HK-2 (cell line): ENCODE measurements around the gene ADGRG6.

Source experiments
- DNase-seq: peaks from one replicate; pipeline ENCODE4 v3.0.0-alpha.2; 2018; ENCODE audit not compliant: unreplicated experiment

ADGRG6 gene

DNA sequence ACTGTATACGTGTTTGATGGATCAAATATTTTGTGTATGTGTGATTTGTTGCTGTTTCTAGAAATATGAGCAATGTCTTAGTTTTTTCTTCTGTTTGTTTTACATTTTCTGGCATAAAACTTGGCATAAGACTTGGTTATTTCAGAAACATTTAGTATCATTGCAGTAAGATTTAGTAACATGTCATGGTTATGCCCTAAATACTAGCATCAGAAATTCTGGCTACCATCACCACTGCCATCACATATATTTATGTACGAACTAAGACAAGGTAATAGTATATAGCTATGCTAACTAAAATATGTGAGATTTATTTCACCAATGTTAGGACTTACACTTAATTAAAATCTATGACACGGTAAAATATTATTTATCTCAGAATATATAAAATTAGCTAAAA is 10.3 kb upstream of the ADGRG6 start:
- no peak for DNase-seq

DNA sequence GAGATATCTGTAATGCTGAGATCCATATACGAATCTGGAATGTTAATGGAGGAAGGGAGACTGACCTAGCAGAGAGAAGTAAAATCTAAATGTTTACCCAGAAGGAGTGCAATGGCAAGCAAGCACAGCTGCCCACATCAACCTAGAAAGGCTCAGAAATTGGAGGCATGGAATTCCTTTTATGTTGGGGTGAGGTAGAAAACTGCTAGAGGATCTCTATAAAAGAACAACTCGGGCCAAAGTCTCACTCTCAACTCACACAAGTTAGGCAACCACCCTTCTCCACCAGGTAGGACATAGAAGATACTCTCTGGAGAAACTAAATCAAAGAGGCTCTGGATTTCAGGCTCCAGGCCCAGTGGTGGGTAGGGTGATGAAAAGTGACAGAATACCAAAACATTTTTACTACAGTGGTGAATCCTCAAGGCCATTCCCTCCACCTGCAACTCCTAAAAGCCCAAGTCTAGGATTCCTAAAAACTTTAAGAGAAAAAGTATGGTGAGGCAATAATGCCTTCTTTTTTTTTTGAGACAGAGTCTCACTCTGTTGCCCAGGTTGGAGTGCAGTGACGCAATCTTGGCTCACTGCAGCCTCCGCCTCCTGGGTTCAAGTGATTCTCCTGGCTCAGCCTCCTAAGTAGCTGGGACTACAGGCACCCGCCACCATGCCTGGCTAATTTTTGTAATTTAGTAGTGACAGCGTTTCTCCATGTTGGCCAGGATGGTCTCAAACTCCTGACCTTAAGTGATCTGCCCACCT is 9.5 kb upstream of the ADGRG6 start:
- DNase-seq = no peak

GRCh38 chr6:142293121-142293520 is 8.7 kb upstream of the ADGRG6 start:
- no peak for DNase-seq

DNA sequence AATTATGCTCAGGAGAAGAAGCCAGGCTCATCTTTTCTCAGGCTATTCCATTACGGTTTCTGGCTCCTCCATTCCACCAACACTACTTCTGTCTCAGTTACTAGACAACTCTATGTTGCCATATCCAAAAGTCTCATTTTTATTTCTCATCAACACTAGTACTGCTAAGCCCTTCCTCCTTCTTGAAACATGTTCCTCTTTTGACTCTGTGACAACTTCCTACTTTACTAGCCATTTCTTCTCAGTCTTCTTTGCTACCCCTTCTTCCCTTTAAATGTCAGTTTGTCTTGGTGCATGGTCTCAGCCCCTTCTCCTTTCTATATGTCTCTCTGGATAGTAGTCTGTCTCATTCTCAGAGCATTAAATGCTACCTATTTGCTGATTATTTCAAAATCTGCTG is 7.1 kb upstream of the ADGRG6 start:
- no peak for DNase-seq

DNA sequence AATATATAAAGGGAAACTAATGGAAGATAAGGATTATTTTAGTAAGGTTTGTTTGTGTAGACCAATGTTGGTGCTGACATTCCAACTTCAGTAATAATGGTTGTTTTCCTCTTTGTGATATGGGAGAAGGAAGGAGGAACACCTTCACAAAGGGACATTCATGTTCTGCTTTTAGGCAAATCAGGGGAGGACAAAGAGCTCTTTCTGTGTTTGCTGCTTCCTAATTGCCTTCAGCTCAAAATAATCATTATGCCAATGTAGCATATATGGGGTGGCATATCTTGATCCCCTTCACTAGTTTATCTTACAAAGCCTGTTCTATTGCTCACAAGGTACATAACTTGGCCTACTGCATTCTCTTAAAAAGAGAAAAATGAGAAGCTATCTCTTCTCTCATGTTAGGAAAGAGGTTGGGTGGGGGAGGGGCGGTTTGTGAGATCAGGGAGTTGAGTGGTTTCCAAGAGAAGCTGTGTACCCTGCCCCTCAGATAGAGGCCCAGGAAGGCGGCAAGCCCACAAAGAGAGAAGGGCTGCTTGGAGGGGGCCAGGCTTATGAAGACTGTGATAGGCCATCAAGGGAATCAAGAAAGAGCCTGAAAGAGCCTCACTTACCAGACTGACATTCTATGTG is 4.7 kb upstream of the ADGRG6 start:
- DNase-seq = no peak

GRCh38 chr6:142297605-142297995 is 4.2 kb upstream of the ADGRG6 start:
- no peak for DNase-seq

DNA sequence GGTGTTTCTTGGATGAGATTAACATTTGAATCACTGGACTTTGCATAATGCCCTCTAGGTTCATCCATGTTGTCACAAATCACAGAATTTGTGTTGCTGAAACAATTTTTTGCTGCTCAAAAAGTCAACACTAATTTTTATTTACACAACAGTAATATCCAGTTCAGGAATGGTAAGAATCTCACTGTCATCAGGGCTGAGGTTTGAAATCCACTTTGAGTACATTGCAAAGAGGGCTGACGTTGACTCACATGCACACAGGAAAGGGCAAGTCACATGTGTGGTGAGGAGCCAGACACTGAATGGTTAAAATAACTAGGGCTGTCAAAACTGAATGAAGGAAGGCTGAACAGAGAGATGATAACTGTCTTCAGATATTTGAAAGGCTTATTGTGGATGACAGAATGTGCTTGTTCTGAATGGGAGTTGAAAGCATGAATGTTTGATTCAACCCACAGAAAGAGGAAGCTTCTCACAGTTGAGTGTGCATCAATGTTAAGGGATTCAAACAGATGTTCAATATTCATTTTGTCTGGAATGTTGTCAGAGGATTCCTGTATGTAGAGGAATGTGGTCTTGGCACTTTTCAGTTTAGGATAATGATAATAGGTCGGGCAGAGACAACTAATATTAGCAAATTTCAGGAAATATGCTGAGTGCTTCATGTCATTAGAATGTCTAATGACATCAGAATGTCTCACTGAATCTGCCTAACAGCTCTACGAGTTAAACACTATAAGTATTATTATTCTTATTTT is 3.6 kb upstream of the ADGRG6 start:
- DNase-seq = peak; percentile 32

- DNase-seq = no peak
Observed at GRCh38 chr6:142300302-142300701, 1.5 kb upstream of the ADGRG6 start.

DNA sequence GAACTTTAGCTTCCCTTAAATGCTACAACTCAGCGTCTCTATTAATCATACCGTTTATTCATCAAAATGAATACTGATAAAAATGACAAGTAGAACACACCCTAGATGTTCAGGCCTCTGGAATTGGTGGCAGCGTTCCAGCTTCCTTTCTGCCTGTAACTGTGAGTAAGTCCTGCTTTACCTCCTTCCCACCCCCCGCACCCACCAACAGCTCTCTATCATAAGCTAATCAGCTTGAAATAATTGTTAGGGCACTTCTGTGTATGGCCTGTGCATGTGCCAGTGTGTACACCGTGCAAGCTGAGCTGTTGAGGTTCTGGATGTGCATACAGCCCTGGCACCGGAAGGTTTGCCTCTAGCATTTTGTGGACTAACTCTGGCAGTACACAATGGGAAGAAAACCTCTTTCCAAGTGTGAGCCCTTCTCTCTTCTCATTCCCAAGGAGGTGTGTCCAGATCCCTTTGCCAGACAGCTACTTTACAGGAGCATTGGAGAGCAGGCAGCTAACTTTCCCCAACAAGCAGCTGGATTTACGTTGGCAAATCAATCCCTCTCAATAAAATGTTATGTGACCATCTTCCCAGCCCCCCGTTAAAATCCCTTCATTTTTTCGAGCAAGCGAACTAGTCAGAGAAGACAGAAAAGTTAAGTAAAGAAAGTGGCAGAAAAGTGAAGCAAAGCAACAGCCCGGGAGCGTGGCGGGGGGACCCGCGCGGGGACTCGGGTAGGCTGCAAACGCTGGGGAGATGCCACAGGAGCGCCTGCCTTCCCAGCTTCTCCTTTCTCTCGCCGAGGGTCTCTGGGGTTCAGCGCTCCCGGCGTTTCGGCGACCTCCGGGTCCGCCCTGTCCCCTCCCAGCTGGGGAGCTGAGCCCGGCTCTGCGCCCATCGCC is 803 bp upstream of the ADGRG6 start:
- peak; percentile 50 for DNase-seq

DNA sequence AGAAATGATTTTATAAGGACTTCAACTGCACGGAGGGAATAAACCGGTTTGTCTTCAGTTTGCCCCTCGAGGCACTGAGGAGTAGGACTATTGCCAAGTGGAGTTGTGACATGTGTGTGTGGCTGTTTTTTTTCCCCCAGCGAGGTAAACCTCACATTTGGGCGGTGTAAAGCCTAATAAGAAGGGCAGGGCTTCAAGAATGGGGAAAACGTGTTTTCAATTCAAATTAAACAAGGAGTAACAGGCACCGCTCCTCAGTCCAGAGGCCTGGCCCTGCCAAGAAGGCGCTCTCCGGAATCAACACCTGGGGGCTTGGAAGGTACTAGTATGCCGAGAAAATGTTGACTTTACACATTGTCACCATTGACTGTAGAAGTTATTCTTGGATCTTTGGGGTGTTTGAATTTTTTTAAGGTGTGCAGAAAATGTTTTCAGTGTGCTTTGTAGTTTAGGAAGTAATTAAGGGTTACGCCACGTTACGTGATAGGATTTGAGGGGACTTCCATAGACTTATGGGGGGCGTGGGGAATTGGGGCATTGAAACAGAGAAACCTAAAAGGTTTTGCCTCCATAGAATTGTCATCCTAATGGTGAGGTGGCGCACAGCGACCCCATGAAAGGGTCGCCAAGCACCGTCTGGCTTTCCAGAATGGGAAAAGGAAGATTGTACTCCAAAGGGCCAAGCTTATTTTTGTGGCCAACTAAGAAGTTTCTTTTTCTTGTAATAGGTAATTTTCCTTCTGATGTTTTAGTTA is 791 bp downstream of the ADGRG6 start:
- peak; percentile 36 for DNase-seq

DNA sequence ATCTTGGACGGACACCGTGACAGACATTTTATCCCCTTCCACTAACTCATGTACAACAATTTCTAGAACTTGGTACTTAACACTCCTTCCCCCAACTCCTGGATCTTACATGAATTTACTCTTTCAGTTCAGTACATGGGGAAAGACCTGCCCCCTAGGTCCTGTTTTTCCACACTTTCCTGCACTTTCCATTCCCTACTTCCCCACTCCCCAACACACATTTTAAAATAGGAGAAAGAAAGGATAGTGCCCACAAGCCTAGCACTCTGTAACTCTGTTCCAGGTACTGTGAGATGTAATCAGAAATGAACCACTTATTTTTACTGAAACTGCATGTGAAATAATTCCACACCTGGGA is 1.3 kb downstream of the ADGRG6 start:
- no peak for DNase-seq

DNA sequence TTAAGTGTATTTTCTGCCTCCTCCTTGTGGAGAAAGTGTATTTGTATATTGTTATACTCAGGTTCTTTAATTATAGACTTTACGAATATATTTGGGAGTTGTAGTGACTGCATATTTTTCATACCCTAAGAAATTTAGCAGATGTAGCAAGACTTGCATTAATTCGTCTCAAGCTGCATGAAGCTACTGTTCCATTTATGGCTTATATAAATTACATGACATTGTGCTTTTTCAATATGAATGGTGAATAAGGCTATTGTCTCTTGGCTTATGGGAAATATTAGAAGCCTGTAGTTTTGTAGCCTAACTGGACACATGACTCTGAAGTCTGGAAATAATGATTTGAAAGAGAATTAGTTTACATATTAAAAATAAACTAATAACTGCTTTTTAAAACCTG is 2.4 kb downstream of the ADGRG6 start:
- DNase-seq = no peak

DNA sequence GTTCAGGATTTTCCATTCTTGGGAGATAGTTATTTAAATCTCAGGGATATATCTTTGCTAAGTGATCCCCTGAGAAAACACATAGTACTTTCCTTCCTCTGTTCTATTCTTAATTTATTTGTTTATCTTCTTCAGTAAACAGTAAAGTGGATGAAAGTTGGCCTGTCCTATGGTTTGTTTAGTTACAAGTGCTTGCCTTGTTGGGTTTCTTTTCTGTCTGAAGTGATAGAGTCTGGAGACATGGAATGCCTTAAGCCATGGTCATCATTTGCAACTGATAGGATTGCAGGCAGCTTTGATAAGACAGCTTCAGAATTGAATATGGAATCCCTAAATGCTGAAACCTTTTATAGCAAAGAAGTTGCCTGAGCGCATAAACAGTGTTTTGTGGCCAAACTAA is 4.9 kb downstream of the ADGRG6 start:
- DNase-seq = no peak

DNA sequence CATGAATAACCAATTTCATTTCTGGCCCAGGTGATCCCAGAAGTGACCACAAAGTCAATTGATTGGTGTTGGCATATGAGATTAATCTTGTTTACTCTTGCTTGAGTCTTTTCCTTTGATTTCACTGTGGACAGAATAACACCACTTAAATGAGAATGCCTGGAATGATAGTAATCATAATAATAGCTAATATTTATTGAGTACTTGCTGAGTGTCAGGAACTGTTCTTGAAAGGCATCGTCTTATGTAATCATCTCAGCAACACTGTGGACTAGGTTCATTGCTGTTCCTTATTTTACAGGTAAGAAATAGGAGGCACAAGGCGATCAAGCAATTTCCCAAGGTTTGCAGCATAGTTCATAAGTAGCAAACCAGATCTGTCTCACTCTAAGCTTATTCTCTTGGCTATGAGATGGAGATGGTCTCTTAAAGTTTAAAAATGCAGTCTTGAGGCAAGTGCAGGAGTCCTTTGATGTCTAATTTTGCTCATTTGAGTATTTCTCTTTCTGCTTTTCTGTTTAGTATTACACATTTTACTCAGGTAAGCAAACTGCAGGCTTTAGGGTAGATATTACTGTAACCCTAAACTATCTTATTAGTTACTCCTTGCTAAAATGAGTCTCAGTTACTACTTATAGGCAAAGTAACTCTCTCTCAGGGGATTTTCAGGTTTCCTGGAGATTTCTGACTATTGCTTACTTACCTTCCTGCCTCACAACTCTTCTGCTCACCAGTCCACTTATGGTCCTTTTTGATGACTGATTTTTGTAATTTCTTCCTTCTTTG is 6.3 kb downstream of the ADGRG6 start:
- DNase-seq = no peak

- DNase-seq = no peak
Observed at GRCh38 chr6:142309426-142309825, 7.6 kb downstream of the ADGRG6 start.

DNA sequence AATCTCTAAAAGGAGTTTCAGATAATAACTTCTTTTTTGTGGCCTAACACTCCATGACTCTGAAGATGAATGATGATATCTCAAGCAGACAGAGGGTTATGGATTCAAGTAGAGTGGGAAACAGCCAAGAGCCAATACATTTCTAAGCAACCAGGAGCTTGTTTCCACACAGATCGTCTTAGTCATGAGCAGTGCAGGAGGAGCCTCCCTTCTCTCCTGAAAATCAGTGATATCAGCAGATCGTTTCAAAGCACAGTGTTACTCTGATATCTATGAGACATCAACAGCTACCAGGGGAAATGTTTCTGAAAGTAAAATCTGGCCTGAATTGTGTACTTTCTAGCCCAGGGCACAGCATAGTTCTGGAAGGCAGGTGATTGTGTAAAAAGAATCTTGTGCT is 11.5 kb downstream of the ADGRG6 start:
- no peak for DNase-seq

DNA sequence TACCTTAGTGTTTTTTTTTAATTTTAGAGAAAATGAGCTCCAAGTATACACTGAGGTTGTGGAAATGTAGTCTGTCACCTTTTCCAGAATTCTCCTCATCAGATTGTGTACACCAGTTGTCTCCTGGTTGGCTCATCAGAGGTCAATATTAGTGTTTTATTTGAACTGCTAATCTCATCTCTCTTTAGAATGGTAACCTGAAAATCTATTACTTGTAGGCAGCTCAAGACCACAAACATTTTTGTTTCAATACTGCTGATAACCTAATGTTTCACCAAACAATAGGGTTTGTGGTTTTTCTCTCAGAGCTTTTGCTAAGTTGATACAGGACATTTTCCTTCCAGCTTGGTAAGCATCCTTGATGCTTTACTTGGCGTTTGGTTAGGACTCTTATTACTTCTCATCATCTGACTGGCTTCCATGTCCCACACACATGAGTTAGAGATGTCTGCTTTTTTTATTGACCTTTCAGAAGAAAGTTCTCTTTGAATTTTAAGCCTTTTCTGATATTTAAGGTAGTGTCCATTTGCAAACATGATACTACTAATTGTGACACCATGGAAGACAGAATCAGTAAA is 15.1 kb downstream of the ADGRG6 start:
- no peak for DNase-seq

GRCh38 chr6:142318714-142319113 is 16.9 kb downstream of the ADGRG6 start:
- DNase-seq = no peak

DNA sequence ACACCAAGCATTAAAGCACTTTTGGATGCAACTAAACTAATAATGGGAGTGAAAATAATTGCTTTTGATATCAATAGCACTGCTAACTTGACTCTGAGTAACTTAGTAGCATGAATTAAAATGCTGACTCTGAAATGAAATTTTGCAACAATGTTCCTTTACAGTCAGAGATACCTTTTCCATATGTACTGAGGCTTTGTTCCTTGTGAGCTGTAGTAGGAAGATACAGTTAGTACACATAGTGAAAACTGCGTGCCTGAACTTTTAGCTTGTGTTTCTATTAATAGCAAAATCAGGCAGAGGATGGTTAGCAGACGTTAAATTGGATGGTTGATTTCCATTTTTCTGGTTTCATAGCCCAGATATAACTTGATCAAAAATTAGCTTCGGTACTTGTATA is 18.6 kb downstream of the ADGRG6 start:
- DNase-seq = no peak

DNA sequence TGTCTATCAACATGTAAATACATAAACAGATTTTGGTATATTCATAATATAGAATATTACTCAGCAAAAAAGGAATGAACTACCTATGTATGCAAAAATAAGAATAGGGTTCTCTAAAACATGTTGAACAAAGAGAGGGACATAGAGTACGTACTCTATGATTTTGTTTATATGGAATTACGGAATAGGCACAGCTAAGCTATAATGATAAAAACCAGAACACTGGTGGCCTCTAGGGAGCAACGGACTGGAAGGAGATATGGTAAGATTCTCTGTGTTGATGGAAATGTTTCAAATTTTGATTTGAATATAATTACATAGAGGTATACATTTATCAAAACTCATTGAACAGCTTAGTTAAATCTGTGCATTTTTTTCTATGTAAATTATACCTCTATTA is 19.6 kb downstream of the ADGRG6 start:
- no peak for DNase-seq
